Urinary bladder (tissue), 4 donors: ENCODE measurements around the gene CAPN13. TPM values are rescaled to one million over a fixed set of nuclear protein-coding genes. Genes with fewer than 3 reads are reported as not detected.

Source experiments
- DNase-seq: peaks from one replicate; pipeline ENCODE4 v3.0.0-alpha.2; 2015; ENCODE audit errors: extremely low spot score
- H3K27ac ChIP-seq: one replicate; pipeline ENCODE4 v1.5.1; 2013; ENCODE audit warnings: low read depth, mild to moderate bottlenecking, moderate library complexity
- H3K36me3 ChIP-seq: one replicate; pipeline ENCODE4 v1.6.1; 2013; ENCODE audit warnings: mild to moderate bottlenecking, moderate library complexity; ENCODE audit not compliant: insufficient read depth
- H3K4me1 ChIP-seq: one replicate; pipeline ENCODE4 v1.6.1; 2013; ENCODE audit warnings: mild to moderate bottlenecking, moderate library complexity; ENCODE audit not compliant: insufficient read depth
- H3K4me3 ChIP-seq: one replicate; pipeline ENCODE4 v1.5.1; 2013; ENCODE audit warnings: low read depth, low read length
- WGBS: extraction: QIAGEN DNeasy Blood & Tissue Kit; methylation state at CpG from one replicate; pipeline ENCODE4 v1.1.7; 2013; 5-methylcytosine and 5-hydroxymethylcytosine counted together
- polyA plus RNA-seq: library from polyadenylated mRNA; stranded (reverse); fragments of 200-250 nt; gene quantifications from one replicate; pipeline ENCODE4 v1.2.3, GENCODE V29; 2013
- total RNA-seq: library from RNA; depleted of rRNA; stranded (reverse); fragments of >200 nt; gene quantifications from one replicate; pipeline ENCODE4 v1.2.3, GENCODE V29; 2014
- donor health status: healthy with polysubstance abuse.
- donor health status: healthy.

Gene CAPN13
- total and polyA plus RNA-seq, 2 donors, result 1.8 to 6.0 TPM

GRCh38 chr2:30691091-30691947 lies 115.9 kb downstream of the CAPN13 start:
- Histone ChIP-seq H3K4me1 (no peaks in the 10 kb centered on the region), H3K27ac (no peak overlapping the region), H3K4me3 (no peak overlapping the region), H3K36me3 (no peaks in the 10 kb centered on the region)
- 91% methylated on average over 7 of the region's 7 CpGs for WGBS
- DNase-seq, result no peak

- DNase-seq, result no peak
- no peaks in the 10 kb centered on the region for H3K4me1 ChIP-seq
- H3K4me3 ChIP-seq, result no peak overlapping the region
- no peak overlapping the region for H3K27ac ChIP-seq
- 55% methylated on average over 5 of the region's 5 CpGs for WGBS
- H3K36me3 ChIP-seq, result no peaks in the 10 kb centered on the region
These were observed 117.1 kb downstream of the CAPN13 start for GRCh38 chr2:30690126-30690561.

- Histone ChIP-seq H3K4me1 (no peaks in the 10 kb centered on the region), H3K36me3 (no peaks in the 10 kb centered on the region), H3K4me3 (no peak overlapping the region), H3K27ac (no peak overlapping the region)
- WGBS, result 75% methylated on average over 6 of the region's 6 CpGs
- no peak for DNase-seq
These were observed 117.6 kb downstream of the CAPN13 start for GRCh38 chr2:30689496-30690125.

- H3K4me3 ChIP-seq, result no peak overlapping the region
- no peak for DNase-seq
- H3K27ac ChIP-seq, result no peak overlapping the region
- no peaks in the 10 kb centered on the region for H3K4me1 ChIP-seq
- H3K36me3 ChIP-seq, result no peaks in the 10 kb centered on the region
- 44% methylated on average over 4 of the region's 4 CpGs for WGBS
These were observed 118.3 kb downstream of the CAPN13 start for GRCh38 chr2:30688956-30689401.

GRCh38 chr2:30686669-30687068 lies 120.6 kb downstream of the CAPN13 start:
- WGBS, result 77% methylated on average over 4 of the region's 4 CpGs
- Histone ChIP-seq H3K4me3 (no peak overlapping the region), H3K36me3 (no peaks in the 10 kb centered on the region), H3K4me1 (no peaks in the 10 kb centered on the region), H3K27ac (no peak overlapping the region)
- no peak for DNase-seq

- no peaks in the 10 kb centered on the region for H3K36me3 ChIP-seq
- no peak overlapping the region for H3K4me3 ChIP-seq
- no peak for DNase-seq
- 90% methylated on average over 2 of the region's 2 CpGs for WGBS
- no peaks in the 10 kb centered on the region for H3K4me1 ChIP-seq
- no peak overlapping the region for H3K27ac ChIP-seq
These were observed 121.2 kb downstream of the CAPN13 start for GRCh38 chr2:30686000-30686399.

GRCh38 chr2:30684996-30685395 lies 122.2 kb downstream of the CAPN13 start:
- no peak for DNase-seq
- H3K4me3 ChIP-seq, result no peak overlapping the region
- no peak overlapping the region for H3K27ac ChIP-seq
- H3K36me3 ChIP-seq, result no peaks in the 10 kb centered on the region
- 94% methylated on average over 3 of the region's 3 CpGs for WGBS
- H3K4me1 ChIP-seq, result no peaks in the 10 kb centered on the region

GRCh38 chr2:30684516-30684915 lies 122.7 kb downstream of the CAPN13 start:
- no peaks in the 10 kb centered on the region for H3K4me1 ChIP-seq
- DNase-seq, result no peak
- no peaks in the 10 kb centered on the region for H3K36me3 ChIP-seq
- H3K27ac ChIP-seq, result no peak overlapping the region
- no peak overlapping the region for H3K4me3 ChIP-seq
- WGBS, result 70% methylated on average over 5 of the region's 5 CpGs

- DNase-seq, result no peak
- Histone ChIP-seq H3K27ac (no peak overlapping the region), H3K4me3 (no peak overlapping the region), H3K4me1 (no peaks in the 10 kb centered on the region), H3K36me3 (no peaks in the 10 kb centered on the region)
- WGBS, result 93% methylated on average over 8 of the region's 8 CpGs
These were observed 123.2 kb downstream of the CAPN13 start for GRCh38 chr2:30684026-30684425.

- no peaks in the 10 kb centered on the region for H3K4me1 ChIP-seq
- no peak overlapping the region for H3K4me3 ChIP-seq
- H3K36me3 ChIP-seq, result no peaks in the 10 kb centered on the region
- DNase-seq, result no peak
- no peak overlapping the region for H3K27ac ChIP-seq
- 96% methylated on average over 8 of the region's 8 CpGs for WGBS
These were observed 123.8 kb downstream of the CAPN13 start for GRCh38 chr2:30683236-30683956.

GRCh38 chr2:30681022-30681421 lies 126.2 kb downstream of the CAPN13 start:
- no peak for DNase-seq

GRCh38 chr2:30680121-30680520 lies 127.1 kb downstream of the CAPN13 start:
- Histone ChIP-seq H3K4me3 (no peak overlapping the region), H3K36me3 (no peaks in the 10 kb centered on the region), H3K4me1 (no peaks in the 10 kb centered on the region), H3K27ac (no peak overlapping the region)
- no peak for DNase-seq
- WGBS, result 91% methylated on average over 3 of the region's 3 CpGs

More at GRCh38 chr2:30681022-30681421, 126.2 kb downstream of the CAPN13 start:
- Histone ChIP-seq H3K4me3 (no peak overlapping the region), H3K36me3 (no peaks in the 10 kb centered on the region), H3K27ac (no peak overlapping the region), H3K4me1 (no peaks in the 10 kb centered on the region)
- 93% methylated on average over 4 of the region's 4 CpGs for WGBS

- WGBS, result 72% methylated on average over 12 of the region's 12 CpGs
- H3K4me1 ChIP-seq, result no peaks in the 10 kb centered on the region
- DNase-seq, result no peak
- no peak overlapping the region for H3K27ac ChIP-seq
- H3K36me3 ChIP-seq, result no peaks in the 10 kb centered on the region
- no peak overlapping the region for H3K4me3 ChIP-seq
These were observed 127.7 kb downstream of the CAPN13 start for GRCh38 chr2:30679426-30680088.
